IMR-90 (cell line): ENCODE data around the gene MATN3. TPM values are rescaled to one million over a fixed set of nuclear protein-coding genes. Genes with fewer than 3 reads are reported as not detected.

Experiments
- ATAC-seq: fragments of 200-7000 bp; cut with Tn5 transposase; 2 replicates; pipeline ENCODE4 v1.9.1; 2020; ENCODE audit warnings: low read depth, mild to moderate bottlenecking, moderate library complexity
- BruUV-seq: library from RNA; stranded (reverse); fragments of 400-500 nt; replicated peaks from 2 replicates; lab custom pipeline; 2021; lab: Mats Ljungman, UMichigan
- CTCF ChIA-PET: fragments of 300-600 bp; formaldehyde crosslinking; extraction: SDS; loops from one replicate; lab custom pipeline; 2021; ENCODE audit warnings: antibody characterized with exemption; lab: Yijun Ruan, JAX
- POLR2A ChIA-PET: fragments of 300-600 bp; sonication (Branson Sonifier 250); formaldehyde crosslinking; loops from one replicate; lab custom pipeline; 2022; ENCODE audit warnings: antibody characterized with exemption; ENCODE audit not compliant: unreplicated experiment; lab: Charles Lee
- DNase-seq: peaks from one replicate; pipeline ENCODE4 v3.0.0; 2013
- H2AFZ ChIP-seq: replicated peaks from 2 replicates; pipeline ENCODE3; 2013; ENCODE audit warnings: low read length, mild to moderate bottlenecking; ENCODE audit not compliant: poor library complexity
- H2AK5ac ChIP-seq: 2 replicates; pipeline ENCODE4 v1.6.1; 2013; ENCODE audit warnings: low read depth, low read length, inconsistent platforms
- H2AK9ac ChIP-seq: replicated peaks from 2 replicates; pipeline ENCODE3; 2013; ENCODE audit warnings: mild to moderate bottlenecking, low read depth, low read length, moderate library complexity; ENCODE audit not compliant: poor library complexity
- H2BK120ac ChIP-seq: 2 replicates; pipeline ENCODE4 v1.6.1; 2013; ENCODE audit warnings: low read depth, low read length, inconsistent platforms
- H2BK15ac ChIP-seq: 3 replicates; pipeline ENCODE4 v1.6.1; 2013; ENCODE audit warnings: low read depth, low read length, inconsistent platforms
- H2BK20ac ChIP-seq: 2 replicates; pipeline ENCODE4 v1.6.1; 2013; ENCODE audit warnings: low read depth, mild to moderate bottlenecking, inconsistent platforms, low read length, moderate library complexity
- H2BK5ac ChIP-seq: 2 replicates; pipeline ENCODE4 v1.6.1; 2013; ENCODE audit warnings: mild to moderate bottlenecking, low read depth, low read length, inconsistent platforms; ENCODE audit not compliant: poor library complexity, severe bottlenecking
- H3K14ac ChIP-seq: replicated peaks from 2 replicates; pipeline ENCODE4 v1.6.1; 2013; ENCODE audit warnings: low read depth, low read length, inconsistent platforms
- H3K18ac ChIP-seq: 2 replicates; pipeline ENCODE4 v1.6.1; 2013; ENCODE audit warnings: low read depth, low read length, control low read depth
- H3K23ac ChIP-seq: 2 replicates; pipeline ENCODE4 v1.6.1; 2013; ENCODE audit warnings: low read depth, low read length, inconsistent platforms
- H3K27ac ChIP-seq: 2 replicates; pipeline ENCODE4 v1.5.1; 2013; ENCODE audit warnings: mild to moderate bottlenecking, control low read depth, low read length; ENCODE audit not compliant: insufficient read depth
- H3K27me3 ChIP-seq: 2 replicates; pipeline ENCODE4 v1.6.1; 2013; ENCODE audit warnings: low read length; ENCODE audit not compliant: control insufficient read depth, insufficient read depth
- H3K36me3 ChIP-seq: 2 replicates; pipeline ENCODE4 v1.6.1; 2013; ENCODE audit warnings: low read length, mixed read lengths; ENCODE audit not compliant: control insufficient read depth, insufficient read depth
- H3K4ac ChIP-seq: 2 replicates; pipeline ENCODE4 v1.6.1; 2013; ENCODE audit warnings: low read depth, low read length, inconsistent platforms
- H3K4me1 ChIP-seq: 2 replicates; pipeline ENCODE4 v1.6.1; 2013; ENCODE audit warnings: low read length, mixed read lengths; ENCODE audit not compliant: control insufficient read depth, insufficient read depth
- H3K4me2 ChIP-seq: 2 replicates; pipeline ENCODE4 v1.6.1; 2013; ENCODE audit warnings: low read depth, mild to moderate bottlenecking, control low read depth, low read length, moderate library complexity
- H3K4me3 ChIP-seq: 2 replicates; pipeline ENCODE4 v1.5.1; 2013; ENCODE audit warnings: low read depth, mild to moderate bottlenecking, control low read depth, low read length, moderate library complexity; ENCODE audit not compliant: insufficient read depth
- H3K56ac ChIP-seq: 2 replicates; pipeline ENCODE4 v1.6.1; 2013; ENCODE audit warnings: low read length, inconsistent platforms; ENCODE audit not compliant: insufficient read depth; ENCODE audit errors: extremely low read depth
- H3K79me1 ChIP-seq, 2 experiments: 2 replicates each; pipeline ENCODE4 v1.6.1; 2013; ENCODE audit warnings: low read length in 2 of 2, inconsistent platforms in 1 of 2, low read depth in 1 of 2
- H3K9ac ChIP-seq: 2 replicates; pipeline ENCODE4 v1.6.1; 2013; ENCODE audit warnings: low read depth, low read length, control low read depth
- H3K9me1 ChIP-seq: 2 replicates; pipeline ENCODE4 v1.6.1; 2013; ENCODE audit warnings: low read length, inconsistent platforms; ENCODE audit not compliant: insufficient read depth
- H3K9me3 ChIP-seq: 2 replicates; pipeline ENCODE4 v1.6.1; 2013; ENCODE audit warnings: low read length; ENCODE audit not compliant: control insufficient read depth, insufficient read depth
- H4K20me1 ChIP-seq: 2 replicates; pipeline ENCODE4 v1.6.1; 2013; ENCODE audit warnings: low read length, inconsistent platforms; ENCODE audit not compliant: insufficient read depth
- H4K5ac ChIP-seq: 2 replicates; pipeline ENCODE4 v1.6.1; 2013; ENCODE audit warnings: mild to moderate bottlenecking, low read depth, low read length, control low read depth
- H4K8ac ChIP-seq, 2 experiments: 2 replicates each; pipeline ENCODE4 v1.6.1; 2013; ENCODE audit warnings: low read depth in 2 of 2, low read length in 2 of 2, control low read depth in 1 of 2, inconsistent platforms in 1 of 2
- H4K91ac ChIP-seq: 2 replicates; pipeline ENCODE4 v1.6.1; 2013; ENCODE audit warnings: low read depth, low read length, inconsistent platforms; ENCODE audit not compliant: insufficient read depth
- BHLHE40 ChIP-seq: fragments of 150-350 bp; IDR thresholded peaks from 2 replicates; pipeline ENCODE4 v1.6.1; 2016; ENCODE audit warnings: mild to moderate bottlenecking, low read depth, low read length
- CHD1 ChIP-seq: IDR thresholded peaks from 2 replicates; pipeline ENCODE4 v1.6.1; 2012; ENCODE audit warnings: low read depth, low read length, improper control_type of control experiment
- CTCF ChIP-seq: conservative IDR thresholded peaks from 2 replicates; pipeline ENCODE4 v1.5.1; 2012; ENCODE audit warnings: mild to moderate bottlenecking, low read depth, low read length, improper control_type of control experiment
- ELK1 ChIP-seq: fragments of 150-350 bp; IDR thresholded peaks from 2 replicates; pipeline ENCODE4 v1.6.1; 2016; ENCODE audit warnings: low read depth, mild to moderate bottlenecking, low read length, moderate library complexity, borderline replicate concordance
- MAFK ChIP-seq: IDR thresholded peaks from 2 replicates; pipeline ENCODE4 v1.6.1; 2012; ENCODE audit warnings: low read depth, low read length, improper control_type of control experiment
- MAZ ChIP-seq: IDR thresholded peaks from 2 replicates; pipeline ENCODE4 v1.6.1; 2012; ENCODE audit warnings: low read depth, mild to moderate bottlenecking, low read length, improper control_type of control experiment, moderate library complexity, borderline replicate concordance
- MXI1 ChIP-seq: IDR thresholded peaks from 2 replicates; pipeline ENCODE4 v1.6.1; 2012; ENCODE audit warnings: low read depth, mild to moderate bottlenecking, low read length, moderate library complexity, borderline replicate concordance
- NFE2L2 ChIP-seq: fragments of 150-350 bp; IDR thresholded peaks from 2 replicates; pipeline ENCODE4 v1.6.1; 2016; ENCODE audit warnings: low read depth, mild to moderate bottlenecking, low read length
- POLR2A ChIP-seq: IDR thresholded peaks from 2 replicates; pipeline ENCODE4 v1.6.1; 2012; ENCODE audit warnings: mild to moderate bottlenecking, low read depth, low read length
- RAD21 ChIP-seq: IDR thresholded peaks from 2 replicates; pipeline ENCODE4 v1.6.1; 2012; ENCODE audit warnings: low read length, improper control_type of control experiment
- RFX5 ChIP-seq: IDR thresholded peaks from 2 replicates; pipeline ENCODE4 v1.8.0; 2012; ENCODE audit warnings: low read depth, mild to moderate bottlenecking, low read length, moderate library complexity
- SMC3 ChIP-seq: fragments of 150-350 bp; IDR thresholded peaks from 2 replicates; pipeline ENCODE4 v1.6.1; 2016; ENCODE audit warnings: low read depth, mild to moderate bottlenecking, antibody characterized with exemption, low read length, moderate library complexity
- WGBS, 2 experiments: methylation state at CpG; one replicate each; pipeline versions ENCODE4 v1.1.5 to v1.1.7; 2013; ENCODE audit warnings: missing lambda C conversion rate in 2 of 2; ENCODE audit not compliant: insufficient read length in 1 of 2; ENCODE audit errors: extremely low coverage in 2 of 2; 5-methylcytosine and 5-hydroxymethylcytosine counted together
- dilution Hi-C: fragments of 300-500 bp; cut with HindIII; formaldehyde crosslinking; loops from one replicate; pipeline ENCODE4 v1.14.3; 2018; ENCODE audit warnings: low sequenced_read_pairs; ENCODE audit not compliant: unreplicated experiment
- in situ Hi-C: fragments of 300-500 bp; cut with MboI; formaldehyde crosslinking; loops from 3 replicates; pipeline ENCODE4 v1.14.3; 2019; ENCODE audit warnings: low sequenced_read_pairs, inconsistent platforms, mixed read lengths
- intact Hi-C: fragments of 100-400 bp; cut with micrococcal nuclease; formaldehyde crosslinking; loops from 2 replicates; pipeline ENCODE4 v1.10.0; 2022
- polyA plus RNA-seq, 3 experiments: library from polyadenylated mRNA; depleted of rRNA; stranded (reverse); fragments of >200 nt; gene quantifications; 2 replicates each; pipeline ENCODE4 v1.2.3, GENCODE V29; 2012; ENCODE audit warnings: low replicate concordance in 1 of 3
- total RNA-seq: library from RNA; depleted of rRNA; stranded (reverse); fragments of >200 nt; gene quantifications from 2 replicates; pipeline ENCODE4 v1.2.3, GENCODE V29; 2012
- TF ChIP-seq, protein P1 (sequence below): fragments of 150-350 bp; IDR thresholded peaks from 2 replicates; pipeline ENCODE4 v1.6.1; 2017; ENCODE audit warnings: mild to moderate bottlenecking, antibody characterized with exemption, low read length, low read depth

The MATN3 gene
- total and polyA plus RNA-seq, 2 of the 4 experiments (the other 2 are of a cell fraction): 0.90 to 3.0 TPM

GRCh38 chr2:20027260-20027677 lies 14.8 kb upstream of the MATN3 start:
- Histone ChIP-seq H4K5ac (no peak overlapping the region), H3K9me3 (peaks cover under 1% of the 10 kb centered on the region), H2BK20ac (no peak overlapping the region), H3K9ac (no peak overlapping the region), H3K4me2 (no peak overlapping the region), H3K27me3 (no peaks in the 10 kb centered on the region), H3K14ac (no peak overlapping the region), H3K79me1 (peaks cover 9 to 10% of the 10 kb centered on the region in 2 experiments; a peak in 2 of 4 replicates), H3K18ac (no peak overlapping the region), H2BK15ac (no peak overlapping the region), H2AK9ac (no peak overlapping the region), H4K8ac (no peak overlapping the region), H3K4me3 (no peak overlapping the region), H3K27ac (no peak overlapping the region), H3K56ac (no peak overlapping the region), H3K23ac (no peak overlapping the region), H2BK5ac (no peak overlapping the region), H3K4me1 (no peaks in the 10 kb centered on the region), H3K36me3 (peaks cover 20% of the 10 kb centered on the region), H3K4ac (no peak overlapping the region), H4K20me1 (no peaks in the 10 kb centered on the region; the same call in 1 of the 2 replicates), H3K9me1 (peaks cover 2% of the 10 kb centered on the region; the same call in 1 of the 2 replicates), H2AFZ (no peak overlapping the region), H2BK120ac (no peak overlapping the region), H4K91ac (no peak overlapping the region), H2AK5ac (no peak overlapping the region)
- POLR2A ChIA-PET: no interaction called here
- intact Hi-C loops: no loop called here
- dilution Hi-C loops: no loop called here
- TF ChIP-seq CTCF (no peak), MAFK (no peak), RAD21 (no peak), POLR2A (no peak), NFE2L2 (no peak), MXI1 (no peak), BHLHE40 (no peak), SMC3 (no peak), ELK1 (no peak), CHD1 (no peak), RFX5 (no peak), MAZ (no peak)
- TF ChIP-seq, protein P1, sequence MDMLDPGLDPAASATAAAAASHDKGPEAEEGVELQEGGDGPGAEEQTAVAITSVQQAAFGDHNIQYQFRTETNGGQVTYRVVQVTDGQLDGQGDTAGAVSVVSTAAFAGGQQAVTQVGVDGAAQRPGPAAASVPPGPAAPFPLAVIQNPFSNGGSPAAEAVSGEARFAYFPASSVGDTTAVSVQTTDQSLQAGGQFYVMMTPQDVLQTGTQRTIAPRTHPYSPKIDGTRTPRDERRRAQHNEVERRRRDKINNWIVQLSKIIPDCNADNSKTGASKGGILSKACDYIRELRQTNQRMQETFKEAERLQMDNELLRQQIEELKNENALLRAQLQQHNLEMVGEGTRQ: no peak
- no peak for DNase-seq
- CTCF ChIA-PET: interaction anchor here (1.2 kb wide), 1 partner anchor 12 kb away, joined by 4 read pairs; no protein-coding TSS in a partner anchor
- in situ Hi-C loops: loop anchor here (10.0 kb wide), 1 partner anchor 62 kb away; no protein-coding TSS in a partner anchor
- no peak for ATAC-seq
- no CpG with 5 or more reads among the region's 4 CpGs for WGBS, 2 experiments
- BruUV-seq: no TSS peak
